Sigmoid colon (tissue), 7 donors: Measurements from ENCODE around the gene SEMA3G. TPM values are rescaled to one million over a fixed set of nuclear protein-coding genes. Genes with fewer than 3 reads are reported as not detected.
A peak's percentile ranks its signal among the peaks of the same experiment; 100 is the strongest.

Experiments
- DNase-seq: peaks from one replicate; pipeline ENCODE4 v3.0.0-alpha.2; 2019
- H3K27ac ChIP-seq, 4 donors: fragments of 200-600 bp; sonication (generic); one replicate each; pipeline ENCODE4 v1.5.1; 2016 to 2019; ENCODE audit warnings: mild to moderate bottlenecking in 1 of 4
- H3K27me3 ChIP-seq, 3 donors: fragments of 200-600 bp; sonication (generic); one replicate each; pipeline ENCODE4 v1.5.1; 2019; ENCODE audit warnings: mild to moderate bottlenecking in 1 of 3
- H3K36me3 ChIP-seq, 4 donors: fragments of 200-600 bp; sonication (generic); one replicate each; pipeline ENCODE4 v1.5.1; 2016 to 2019
- H3K4me1 ChIP-seq, 4 donors: fragments of 200-600 bp; sonication (generic); one replicate each; pipeline ENCODE4 v1.5.1; 2017 to 2019
- H3K4me3 ChIP-seq, 4 donors: fragments of 200-600 bp; sonication (generic); one replicate each; pipeline ENCODE4 v1.5.1; 2017 to 2019; ENCODE audit warnings: mild to moderate bottlenecking in 2 of 4, moderate library complexity in 1 of 4
- H3K9me3 ChIP-seq, 4 donors: fragments of 200-600 bp in 3 of 4; sonication (generic) in 3 of 4; one replicate each; pipeline versions ENCODE4 v1.5.1 to v1.6.1; 2013 to 2019
- EP300 ChIP-seq, 4 donors: sonication (generic); formaldehyde crosslinking; IDR thresholded peaks; one replicate each; pipeline ENCODE4 v1.6.1; 2017; ENCODE audit warnings: antibody characterized with exemption in 4 of 4
- POLR2A ChIP-seq, 2 donors: fragments of 450-650 bp; IDR thresholded peaks; one replicate each; pipeline ENCODE4 v1.6.1; 2016; ENCODE audit warnings: antibody characterized with exemption in 2 of 2, mild to moderate bottlenecking in 2 of 2, moderate library complexity in 2 of 2
- POLR2AphosphoS5 ChIP-seq, 4 donors: sonication (generic); formaldehyde crosslinking; IDR thresholded peaks; one replicate each; pipeline ENCODE4 v1.6.1; 2017; ENCODE audit warnings: antibody characterized with exemption in 4 of 4
- WGBS, 2 donors: extraction: QIAGEN DNeasy Blood & Tissue Kit; methylation state at CpG; one replicate each; pipeline ENCODE4 v1.1.7; 2013; 5-methylcytosine and 5-hydroxymethylcytosine counted together
- intact Hi-C: fragments of 100-400 bp; cut with DNase I; formaldehyde crosslinking; loops from one replicate; pipeline ENCODE4 v1.15.1; 2023
- polyA plus RNA-seq, 3 donors: library from polyadenylated mRNA; stranded (reverse); fragments of 200-250 nt; gene quantifications; one replicate each; pipeline ENCODE4 v1.2.3, GENCODE V29; 2013
- total RNA-seq, 4 donors: library from RNA; depleted of rRNA; stranded (reverse); fragments of >200 nt; gene quantifications; one replicate each; pipeline ENCODE4 v1.1.0, GENCODE V29; 2016
- TF ChIP-seq, protein P1 (sequence below), 4 experiments: fragments of 450-650 bp in 3 of 4; fragments of 200-600 bp in 1 of 4; IDR thresholded peaks; one replicate each; pipeline ENCODE4 v1.5.1; 2016 to 2019; ENCODE audit warnings: antibody characterized with exemption in 4 of 4, mild to moderate bottlenecking in 3 of 4, moderate library complexity in 2 of 4
- donor health status: healthy with polysubstance abuse.
- donor health status: Bipolar disorder and iron deficiency.
- donor health status: healthy.

Gene SEMA3G
- total and polyA plus RNA-seq, 7 donors: 0.23 to 7.4 (median 3.9) TPM

- no peak overlapping the region for H3K27ac ChIP-seq
- peaks cover 46 to 71% (median 48%) of the 10 kb centered on the region in 4 donors for H3K36me3 ChIP-seq
- H3K4me1 ChIP-seq: peaks cover 0 to 21% (median 11%) of the 10 kb centered on the region in 4 donors
These were observed 27.5 kb upstream of the SEMA3G start for GRCh38 chr3:52472239-52473000.

DNA sequence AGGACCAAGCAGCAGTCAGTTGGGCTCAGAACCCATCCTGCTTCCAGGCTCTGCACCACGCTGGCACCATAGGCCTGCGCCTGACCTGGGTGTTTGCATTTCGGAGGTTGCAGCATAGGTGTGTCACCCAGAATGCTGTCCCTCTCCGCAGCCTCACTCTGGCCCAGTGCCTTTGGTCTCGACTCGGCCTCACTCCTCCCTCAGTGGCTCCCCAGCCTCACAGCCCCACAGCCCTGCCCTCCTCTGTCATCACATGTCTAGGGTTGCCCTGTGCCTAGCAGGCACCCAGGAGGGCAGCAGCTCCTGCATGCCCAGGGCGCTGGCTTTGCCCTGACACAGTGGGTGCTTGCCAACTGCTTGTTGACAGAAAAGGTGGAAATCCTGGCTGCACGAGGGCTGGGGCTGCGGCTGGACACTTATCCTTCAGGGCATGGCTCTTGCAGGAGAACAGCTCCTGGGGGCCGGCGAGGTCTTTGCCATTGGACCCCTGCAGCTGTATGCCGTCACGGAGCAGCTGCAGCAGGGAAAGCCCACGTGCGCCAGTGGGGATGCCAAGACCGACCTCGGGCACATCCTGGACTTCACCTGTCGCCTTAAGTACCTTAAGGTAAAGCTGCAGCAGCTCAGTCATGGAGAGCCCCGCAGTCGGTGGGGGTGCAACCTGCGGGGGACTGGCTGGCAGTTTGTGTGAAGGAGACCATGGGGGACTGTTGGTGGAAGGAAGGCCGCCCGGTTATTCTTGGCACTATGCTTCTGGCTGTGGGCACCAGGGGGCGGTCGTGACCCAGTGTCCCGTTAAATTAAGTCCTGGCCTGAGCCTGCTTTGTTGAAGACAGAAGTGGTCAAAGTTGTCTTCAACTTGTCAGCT lies 26.7 kb upstream of the SEMA3G start:
- peaks cover 40 to 66% (median 43%) of the 10 kb centered on the region in 4 donors for H3K36me3 ChIP-seq
- H3K27me3 ChIP-seq: no peaks in the 10 kb centered on the region
- H3K9me3 ChIP-seq: no peaks in the 10 kb centered on the region
- WGBS, 2 donors: 70 to 74% methylated on average over 26 of the region's 26 CpGs
- TF ChIP-seq POLR2AphosphoS5 (IDR thresholded peaks at IDR 0.05) (no peak), EP300 (IDR thresholded peaks at IDR 0.05) (no peak)
- TF ChIP-seq, protein P1, sequence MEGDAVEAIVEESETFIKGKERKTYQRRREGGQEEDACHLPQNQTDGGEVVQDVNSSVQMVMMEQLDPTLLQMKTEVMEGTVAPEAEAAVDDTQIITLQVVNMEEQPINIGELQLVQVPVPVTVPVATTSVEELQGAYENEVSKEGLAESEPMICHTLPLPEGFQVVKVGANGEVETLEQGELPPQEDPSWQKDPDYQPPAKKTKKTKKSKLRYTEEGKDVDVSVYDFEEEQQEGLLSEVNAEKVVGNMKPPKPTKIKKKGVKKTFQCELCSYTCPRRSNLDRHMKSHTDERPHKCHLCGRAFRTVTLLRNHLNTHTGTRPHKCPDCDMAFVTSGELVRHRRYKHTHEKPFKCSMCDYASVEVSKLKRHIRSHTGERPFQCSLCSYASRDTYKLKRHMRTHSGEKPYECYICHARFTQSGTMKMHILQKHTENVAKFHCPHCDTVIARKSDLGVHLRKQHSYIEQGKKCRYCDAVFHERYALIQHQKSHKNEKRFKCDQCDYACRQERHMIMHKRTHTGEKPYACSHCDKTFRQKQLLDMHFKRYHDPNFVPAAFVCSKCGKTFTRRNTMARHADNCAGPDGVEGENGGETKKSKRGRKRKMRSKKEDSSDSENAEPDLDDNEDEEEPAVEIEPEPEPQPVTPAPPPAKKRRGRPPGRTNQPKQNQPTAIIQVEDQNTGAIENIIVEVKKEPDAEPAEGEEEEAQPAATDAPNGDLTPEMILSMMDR (IDR thresholded peaks at IDR 0.05): peak in 3 of 4 experiments; percentile 31 to 61 (median 43)
- H3K27ac ChIP-seq: no peak overlapping the region
- DNase-seq: no peak
- peaks cover 0 to 23% (median 11%) of the 10 kb centered on the region in 4 donors for H3K4me1 ChIP-seq
- intact Hi-C loops: loop anchor here (5.0 kb wide), 1 partner anchor 66 kb away; the partner anchor contains the start of gene UQCC5
- no peak overlapping the region for H3K4me3 ChIP-seq

More at GRCh38 chr3:52472239-52473000, 27.5 kb upstream of the SEMA3G start:
- Histone ChIP-seq H3K9me3 (no peaks in the 10 kb centered on the region), H3K4me3 (no peak overlapping the region), H3K27me3 (no peaks in the 10 kb centered on the region)
- intact Hi-C loops: loop anchor here (5.0 kb wide), 1 partner anchor 65 kb away; the partner anchor contains the start of gene UQCC5
- no peak for DNase-seq
- TF ChIP-seq POLR2AphosphoS5 (IDR thresholded peaks at IDR 0.05): no peak
- TF ChIP-seq, protein P1 (IDR thresholded peaks at IDR 0.05): no peak
- TF ChIP-seq EP300 (IDR thresholded peaks at IDR 0.05): no peak
- TF ChIP-seq POLR2A (IDR thresholded peaks at IDR 0.05): no peak
- WGBS, 2 donors: 81 to 82% methylated on average over 14 of the region's 14 CpGs

DNA sequence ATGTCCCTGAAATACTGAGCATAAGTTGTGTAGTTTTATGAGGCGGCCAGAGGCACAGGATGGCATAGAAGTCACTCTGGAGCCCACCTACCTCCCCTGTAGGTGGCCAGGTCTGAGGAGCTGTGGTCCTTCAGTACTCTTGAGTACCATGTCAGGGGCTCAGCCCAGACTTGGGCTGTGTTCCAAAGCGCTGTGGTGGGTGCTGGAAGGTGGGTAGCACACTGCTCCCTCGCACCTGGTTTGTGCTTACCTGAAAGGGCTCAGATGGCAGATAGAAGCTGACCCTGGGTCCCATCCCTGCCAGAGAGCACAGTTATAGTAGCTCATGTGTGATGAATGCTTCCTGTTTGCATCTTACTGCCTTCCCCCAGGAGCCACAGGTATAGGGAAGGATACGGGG lies 26.0 kb upstream of the SEMA3G start:
- no peak for DNase-seq
- H3K27ac ChIP-seq: no peak overlapping the region
- WGBS, 2 donors: 97% methylated on average over 4 of the region's 4 CpGs
- H3K4me1 ChIP-seq: peaks cover 0 to 23% (median 11%) of the 10 kb centered on the region in 4 donors
- peaks cover 34 to 59% (median 36%) of the 10 kb centered on the region in 4 donors for H3K36me3 ChIP-seq
- no peak overlapping the region for H3K4me3 ChIP-seq
- TF ChIP-seq POLR2AphosphoS5 (IDR thresholded peaks at IDR 0.05): no peak
- TF ChIP-seq, protein P1 (IDR thresholded peaks at IDR 0.05): no peak
- no peak for TF ChIP-seq POLR2A (IDR thresholded peaks at IDR 0.05)
- TF ChIP-seq EP300 (IDR thresholded peaks at IDR 0.05): no peak
- no peaks in the 10 kb centered on the region for H3K9me3 ChIP-seq
- intact Hi-C loops: loop anchor here (5.0 kb wide), 1 partner anchor 66 kb away; the partner anchor contains the start of gene UQCC5
- H3K27me3 ChIP-seq: no peaks in the 10 kb centered on the region

DNA sequence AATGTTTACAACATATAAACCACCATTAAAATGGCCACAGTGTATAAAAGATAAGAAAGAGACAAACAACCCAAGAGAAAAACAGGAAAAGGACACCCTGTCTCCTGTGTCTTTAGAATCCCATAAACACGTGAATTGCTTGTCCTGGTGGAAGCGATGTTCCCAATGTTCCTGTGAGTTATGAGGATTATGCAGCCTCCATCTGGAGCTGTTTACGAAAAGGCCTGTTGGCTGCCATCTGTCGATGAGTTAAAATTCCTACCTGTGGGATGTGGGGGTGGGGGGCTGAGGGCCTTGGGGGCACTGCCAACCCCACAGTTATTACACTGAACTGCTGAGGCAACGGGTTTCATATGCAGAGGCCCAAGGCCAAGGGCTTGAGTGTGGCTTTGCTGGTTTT lies 24.1 kb upstream of the SEMA3G start:
- H3K27me3 ChIP-seq: no peaks in the 10 kb centered on the region
- H3K4me1 ChIP-seq: peaks cover 0 to 23% (median 14%) of the 10 kb centered on the region in 4 donors
- H3K9me3 ChIP-seq: no peaks in the 10 kb centered on the region
- intact Hi-C loops: no loop called here
- DNase-seq: no peak
- no peak overlapping the region for H3K4me3 ChIP-seq
- H3K27ac ChIP-seq: peak overlapping the region; percentile 0 to 48 (median 18)
- TF ChIP-seq POLR2AphosphoS5 (IDR thresholded peaks at IDR 0.05): no peak
- TF ChIP-seq EP300 (IDR thresholded peaks at IDR 0.05): no peak
- TF ChIP-seq, protein P1 (IDR thresholded peaks at IDR 0.05): no peak
- no peak for TF ChIP-seq POLR2A (IDR thresholded peaks at IDR 0.05)
- 78 to 88% methylated on average over 5 of the region's 5 CpGs for WGBS, 2 donors
- peaks cover 18 to 57% (median 20%) of the 10 kb centered on the region in 4 donors for H3K36me3 ChIP-seq
